ENCODE data around the gene ZBTB46.

DNA sequence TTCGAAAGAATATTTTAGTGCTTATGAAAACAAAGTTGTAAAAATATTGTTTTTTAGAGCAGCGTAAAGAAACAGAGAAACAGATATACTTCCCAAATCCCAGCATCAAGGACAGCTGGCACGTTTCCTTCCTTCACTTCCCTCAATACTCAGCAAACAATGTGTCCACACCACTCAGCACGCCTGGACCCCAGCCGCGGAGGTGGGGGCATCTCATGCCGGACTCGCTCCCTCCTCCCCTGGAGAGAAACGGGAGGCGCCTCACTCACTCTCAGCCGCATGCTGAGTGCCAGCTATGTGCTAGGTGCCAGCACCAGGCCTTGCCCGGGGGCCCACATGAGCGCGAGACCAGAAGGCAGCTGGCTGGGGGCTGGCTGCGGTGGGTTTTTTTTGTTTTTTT is 56.8 kb downstream of the ZBTB46 start:
- TF ChIP-seq SETDB1 (IDR thresholded peaks at IDR 0.05; ENCODE audit: insufficient read length, low read length) (no peak), ZBTB8A (tag by site-specific recombination; IDR thresholded peaks at IDR 0.05) (no peak), ZNF473 (tag by site-specific recombination; IDR thresholded peaks at IDR 0.05) (no peak), SCRT1 (tag by site-specific recombination; IDR thresholded peaks at IDR 0.05; ENCODE audit: borderline replicate concordance) (no peak), TCF7L2 (IDR thresholded peaks at IDR 0.05; ENCODE audit: borderline replicate concordance, low read depth, low read length) (no peak), ZNF10 (tag by site-specific recombination; IDR thresholded peaks at IDR 0.05) (no peak), OSR2 (tag by site-specific recombination; IDR thresholded peaks at IDR 0.05) (no peak), ZNF24 (tag by site-specific recombination; IDR thresholded peaks at IDR 0.05) (no peak), ZNF670 (tag by site-specific recombination; IDR thresholded peaks at IDR 0.05; ENCODE audit: low read depth) (no peak), ZNF174 (tag by site-specific recombination; IDR thresholded peaks at IDR 0.05) (no peak)
- TF ChIP-seq, protein P1, sequence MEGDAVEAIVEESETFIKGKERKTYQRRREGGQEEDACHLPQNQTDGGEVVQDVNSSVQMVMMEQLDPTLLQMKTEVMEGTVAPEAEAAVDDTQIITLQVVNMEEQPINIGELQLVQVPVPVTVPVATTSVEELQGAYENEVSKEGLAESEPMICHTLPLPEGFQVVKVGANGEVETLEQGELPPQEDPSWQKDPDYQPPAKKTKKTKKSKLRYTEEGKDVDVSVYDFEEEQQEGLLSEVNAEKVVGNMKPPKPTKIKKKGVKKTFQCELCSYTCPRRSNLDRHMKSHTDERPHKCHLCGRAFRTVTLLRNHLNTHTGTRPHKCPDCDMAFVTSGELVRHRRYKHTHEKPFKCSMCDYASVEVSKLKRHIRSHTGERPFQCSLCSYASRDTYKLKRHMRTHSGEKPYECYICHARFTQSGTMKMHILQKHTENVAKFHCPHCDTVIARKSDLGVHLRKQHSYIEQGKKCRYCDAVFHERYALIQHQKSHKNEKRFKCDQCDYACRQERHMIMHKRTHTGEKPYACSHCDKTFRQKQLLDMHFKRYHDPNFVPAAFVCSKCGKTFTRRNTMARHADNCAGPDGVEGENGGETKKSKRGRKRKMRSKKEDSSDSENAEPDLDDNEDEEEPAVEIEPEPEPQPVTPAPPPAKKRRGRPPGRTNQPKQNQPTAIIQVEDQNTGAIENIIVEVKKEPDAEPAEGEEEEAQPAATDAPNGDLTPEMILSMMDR (tag by site-specific recombination; IDR thresholded peaks at IDR 0.05), result no peak
- TF ChIP-seq, protein P2, sequence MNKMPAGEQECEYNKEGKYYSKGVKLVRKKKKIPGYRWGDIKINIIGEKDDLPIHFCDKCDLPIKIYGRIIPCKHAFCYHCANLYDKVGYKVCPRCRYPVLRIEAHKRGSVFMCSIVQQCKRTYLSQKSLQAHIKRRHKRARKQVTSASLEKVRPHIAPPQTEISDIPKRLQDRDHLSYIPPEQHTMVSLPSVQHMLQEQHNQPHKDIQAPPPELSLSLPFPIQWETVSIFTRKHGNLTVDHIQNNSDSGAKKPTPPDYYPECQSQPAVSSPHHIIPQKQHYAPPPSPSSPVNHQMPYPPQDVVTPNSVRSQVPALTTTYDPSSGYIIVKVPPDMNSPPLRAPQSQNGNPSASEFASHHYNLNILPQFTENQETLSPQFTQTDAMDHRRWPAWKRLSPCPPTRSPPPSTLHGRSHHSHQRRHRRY (tag by site-specific recombination; IDR thresholded peaks at IDR 0.05), result no peak
